ENCODE data around the gene POU6F1. TPM values are rescaled to one million over a fixed set of nuclear protein-coding genes. Genes with fewer than 3 reads are reported as not detected.

Gene POU6F1
- total and polyA plus RNA-seq, 4 donors, result 0.33 to 2.8 (median 1.6) TPM

GRCh38 chr12:51253276-51253675, 35.4 kb upstream of the POU6F1 start:
- H3K36me3 ChIP-seq (ENCODE audit: control insufficient read depth in 4 of 4, insufficient read depth in 3 of 4, low read depth in 1 of 4, low read length in 3 of 4), result no peaks in the 10 kb centered on the region
- no peak overlapping the region for H3K9ac ChIP-seq (ENCODE audit: low read depth in 1 of 2, low read length in 2 of 2)
- H3K27ac ChIP-seq (ENCODE audit: low read depth in 1 of 2, low read length in 2 of 2), result no peak overlapping the region
- 97% methylated on average over 1 of the region's 1 CpG for WGBS
- H3K27me3 ChIP-seq (ENCODE audit: control insufficient read depth in 4 of 4, insufficient read depth in 4 of 4, low read length in 3 of 4), result no peaks in the 10 kb centered on the region
- H3K4me1 ChIP-seq (ENCODE audit: control insufficient read depth in 4 of 4, insufficient read depth in 4 of 4, low read length in 3 of 4), result no peaks in the 10 kb centered on the region
- no peak overlapping the region for H3K4me3 ChIP-seq (ENCODE audit: low read depth in 1 of 3, low read length in 3 of 3)
- no peaks in the 10 kb centered on the region for H3K9me3 ChIP-seq (ENCODE audit: control insufficient read depth in 4 of 4, low read length in 3 of 4)
- TF ChIP-seq EGR1 (IDR thresholded peaks at IDR 0.05; ENCODE audit: low read depth in 2 of 2), result no peak
- no peak for TF ChIP-seq REST (IDR thresholded peaks at IDR 0.05)
- no peak for TF ChIP-seq ZBTB33 (IDR thresholded peaks at IDR 0.05)
- no peak for DNase-seq (ENCODE audit: low spot score)

GRCh38 chr12:51247523-51248206, 29.8 kb upstream of the POU6F1 start:
- no peak for DNase-seq (ENCODE audit: low spot score)
- Histone ChIP-seq H3K27me3 (ENCODE audit: control insufficient read depth in 4 of 4, insufficient read depth in 4 of 4, low read length in 3 of 4) (no peaks in the 10 kb centered on the region), H3K9me3 (ENCODE audit: control insufficient read depth in 4 of 4, low read length in 3 of 4) (no peaks in the 10 kb centered on the region), H3K36me3 (ENCODE audit: control insufficient read depth in 4 of 4, insufficient read depth in 3 of 4, low read depth in 1 of 4, low read length in 3 of 4) (peaks cover 0 to 12% (median 8%) of the 10 kb centered on the region in 4 donors), H3K4me1 (ENCODE audit: control insufficient read depth in 4 of 4, insufficient read depth in 4 of 4, low read length in 3 of 4) (peaks cover 0 to 7% (median 2%) of the 10 kb centered on the region in 4 donors), H3K9ac (ENCODE audit: low read depth in 1 of 2, low read length in 2 of 2) (no peak overlapping the region), H3K4me3 (ENCODE audit: low read depth in 1 of 3, low read length in 3 of 3) (no peak overlapping the region), H3K27ac (ENCODE audit: low read depth in 1 of 2, low read length in 2 of 2) (no peak overlapping the region)
- 84% methylated on average over 14 of the region's 14 CpGs for WGBS
- TF ChIP-seq GABPA (IDR thresholded peaks at IDR 0.05 in 1 of 2, conservative IDR thresholded peaks at IDR 0.05 in 1 of 2) (no peak), YY1 (IDR thresholded peaks at IDR 0.05) (no peak), HNF4G (IDR thresholded peaks at IDR 0.05) (no peak), NR2F2 (IDR thresholded peaks at IDR 0.05) (no peak), CTCF (IDR thresholded peaks at IDR 0.05; ENCODE audit: low read depth, low read length, missing input control) (no peak)
